K562 (cell line): ENCODE data around the gene OR4D2. TPM values are rescaled to one million over a fixed set of nuclear protein-coding genes. Genes with fewer than 3 reads are reported as not detected.

Source experiments
- ATAC-seq: fragments of 200-7000 bp; cut with Tn5 transposase; 3 replicates; pipeline ENCODE4 v1.9.1; 2020; ENCODE audit warnings: moderate library complexity
- BruUV-seq: library from RNA; stranded (reverse); fragments of 400-500 nt; replicated peaks from 2 replicates; lab custom pipeline; 2021; lab: Mats Ljungman, UMichigan
- CTCF ChIA-PET: fragments of 300-600 bp; formaldehyde crosslinking; extraction: SDS; loops from one replicate; lab custom pipeline; 2021; ENCODE audit warnings: low intra/inter-chr PET ratio; lab: Yijun Ruan, JAX
- POLR2A ChIA-PET: fragments of 300-600, 350-650 bp; sonication (Branson Sonifier 250); formaldehyde crosslinking; extraction: SDS; loops from one replicate; lab custom pipeline; 2021; ENCODE audit warnings: antibody characterized with exemption, inconsistent platforms; lab: Yijun Ruan, JAX
- DNase-seq, 4 experiments: peaks; one replicate each; pipeline versions ENCODE4 v3.0.0 to v3.0.0-alpha.2; 2011 to 2018; ENCODE audit warnings: low spot score in 3 of 4, mixed read lengths in 3 of 4; ENCODE audit errors: extremely low read depth in 1 of 4
- FAIRE-seq: peaks from 2 replicates; lab custom pipeline; 2011; peaks lifted over from hg19 to GRCh38; lab: Jason Lieb, UNC
- H2AFZ ChIP-seq: 2 replicates; pipeline ENCODE4 v1.6.0; 2011; ENCODE audit warnings: low read depth, low read length, control low read depth, inconsistent platforms
- H3K27ac ChIP-seq: fragments of 200-600 bp; 3 replicates; pipeline ENCODE4 v1.8.0; 2011; ENCODE audit warnings: low read depth, mild to moderate bottlenecking, control low read depth, inconsistent platforms, low read length, moderate library complexity, mixed read lengths; ENCODE audit errors: extremely low read depth
- H3K27me3 ChIP-seq, 2 experiments: fragments of 300-600 bp in 1 of 2; 2 replicates in 1 of 2; 3 replicates in 1 of 2; pipeline versions ENCODE4 v1.6.0 to v1.8.0; 2011; ENCODE audit warnings: inconsistent platforms in 2 of 2, low read length in 2 of 2, mild to moderate bottlenecking in 1 of 2, mixed read lengths in 1 of 2, moderate library complexity in 1 of 2; ENCODE audit not compliant: control insufficient read depth in 2 of 2, insufficient read depth in 2 of 2
- H3K36me3 ChIP-seq: fragments of 300-600 bp; 3 replicates; pipeline ENCODE4 v1.8.0; 2011; ENCODE audit warnings: mild to moderate bottlenecking, low read length, inconsistent platforms; ENCODE audit not compliant: control insufficient read depth, insufficient read depth
- H3K4me1 ChIP-seq, 2 experiments: fragments of 200-600 bp in 1 of 2; replicated peaks in 1 of 2; 2 replicates in 1 of 2; 3 replicates in 1 of 2; pipeline versions ENCODE4 v1.5.1 to v1.8.0; 2011; ENCODE audit warnings: inconsistent platforms in 2 of 2, low read length in 2 of 2, mild to moderate bottlenecking in 1 of 2, mixed read lengths in 1 of 2, moderate library complexity in 1 of 2; ENCODE audit not compliant: control insufficient read depth in 2 of 2, insufficient read depth in 2 of 2
- H3K4me2 ChIP-seq: 2 replicates; pipeline ENCODE4 v1.6.1; 2011; ENCODE audit warnings: low read length, control low read depth, inconsistent platforms, mixed read lengths; ENCODE audit not compliant: insufficient read depth
- H3K4me3 ChIP-seq: fragments of 200-600 bp; sonication (generic), shearing (Covaris generic); 2 replicates; pipeline ENCODE4 v1.5.1; 2016; ENCODE audit warnings: control low read depth, inconsistent platforms
- H3K79me2 ChIP-seq: fragments of 200-600 bp; 3 replicates; pipeline ENCODE4 v1.8.0; 2011; ENCODE audit warnings: low read length, inconsistent platforms; ENCODE audit not compliant: control insufficient read depth, insufficient read depth
- H3K9ac ChIP-seq, 2 experiments: 2 replicates each; pipeline versions ENCODE4 v1.6.0 to v1.6.1; 2011; ENCODE audit warnings: low read depth in 2 of 2, low read length in 2 of 2, control low read depth in 1 of 2, inconsistent platforms in 1 of 2, mild to moderate bottlenecking in 1 of 2, mixed read lengths in 1 of 2; ENCODE audit not compliant: insufficient read depth in 1 of 2
- H3K9me1 ChIP-seq: one replicate; pipeline ENCODE4 v1.6.0; 2011; ENCODE audit warnings: inconsistent platforms, mild to moderate bottlenecking, low read length, moderate library complexity; ENCODE audit not compliant: control insufficient read depth, insufficient read depth
- H3K9me3 ChIP-seq: replicated peaks from 2 replicates; pipeline ENCODE4 v1.5.1; 2011; ENCODE audit warnings: low read depth, low read length, inconsistent platforms; ENCODE audit not compliant: control insufficient read depth, insufficient read depth
- H4K20me1 ChIP-seq: replicated peaks from 2 replicates; pipeline ENCODE4 v1.6.1; 2011; ENCODE audit warnings: low read length, inconsistent platforms, mixed read lengths; ENCODE audit not compliant: control insufficient read depth, insufficient read depth
- ARNT ChIP-seq, 2 experiments: fragments of 450-650 bp; IDR thresholded peaks; 2 replicates each; pipeline ENCODE4 v1.6.1; 2016; ENCODE audit warnings: mild to moderate bottlenecking in 1 of 2
- MCM7 ChIP-seq, 2 experiments: fragments of 450-650 bp; IDR thresholded peaks; 2 replicates each; pipeline ENCODE4 v1.6.1; 2016 to 2018
- RBM17 ChIP-seq: fragments of 200-400 bp; formaldehyde crosslinking; IDR thresholded peaks from 2 replicates; pipeline ENCODE4 v1.6.1; 2017; ENCODE audit warnings: low read depth, mild to moderate bottlenecking, low read length, borderline replicate concordance
- ZNF224 ChIP-seq: sonication (generic); formaldehyde crosslinking; IDR thresholded peaks from 2 replicates; pipeline ENCODE4 v1.8.0; 2022; ENCODE audit warnings: mild to moderate bottlenecking, missing genetic modification reagents
- ZNF696 ChIP-seq: fragments of 250-450 bp; sonication (Bioruptor Pico); conservative IDR thresholded peaks from 2 replicates; pipeline ENCODE4 v1.4.0; 2020; ENCODE audit warnings: mild to moderate bottlenecking, moderate library complexity
- WGBS: fragments of 100-300 bp; shearing (Covaris generic); methylation state at CpG from one replicate; pipeline ENCODE4 v1.1.6; 2016; ENCODE audit warnings: low coverage, mixed read lengths; ENCODE audit not compliant: insufficient coverage; ENCODE audit errors: missing lambda C conversion rate; 5-methylcytosine and 5-hydroxymethylcytosine counted together
- in situ Hi-C: fragments of 300-500 bp; cut with MboI; formaldehyde crosslinking; loops from 4 replicates; pipeline ENCODE4 v1.15.0; 2018; ENCODE audit warnings: inconsistent platforms, mixed read lengths
- intact Hi-C: fragments of 100-400 bp; cut with micrococcal nuclease; formaldehyde crosslinking; loops from 2 replicates; pipeline ENCODE4 v1.14.2; 2022
- polyA plus RNA-seq, 8 experiments: library from polyadenylated mRNA; depleted of rRNA in 4 of 8; stranded (reverse) in 5 of 8; unstranded in 3 of 8; fragments of >200 nt; fragmentation: Nextera tagmentation in 2 of 8; fragmentation: Illumina TruSeq in 1 of 8; extraction: Ambion mirVana in 2 of 8; extraction: Trizol in 1 of 8; gene quantifications; 2 replicates each; pipeline versions ENCODE4 v1.2.1 to v1.2.3, GENCODE V29; 2011 to 2014; ENCODE audit warnings: inconsistent platforms in 1 of 8, missing spikeins in 1 of 8
- total RNA-seq, 7 experiments: library from RNA; depleted of rRNA in 6 of 7; stranded (reverse); fragments of >200 nt in 6 of 7; fragmentation: Illumina TruSeq in 2 of 7; extraction: Trizol in 2 of 7; gene quantifications; 2 replicates each; pipeline versions ENCODE4 v1.2.1 to v1.2.3, GENCODE V29; 2011 to 2021; ENCODE audit warnings: low replicate concordance in 1 of 7
- TF ChIP-seq, protein P1 (sequence below): sonication (generic); formaldehyde crosslinking; IDR thresholded peaks from 2 replicates; pipeline ENCODE4 v1.8.1; 2023; ENCODE audit warnings: mild to moderate bottlenecking, missing genetic modification reagents, moderate library complexity
- TF ChIP-seq, protein P2 (sequence below), 2 experiments: fragments of 450-650 bp; IDR thresholded peaks; 2 replicates each; pipeline ENCODE4 v1.6.1; 2016; ENCODE audit warnings: mild to moderate bottlenecking in 2 of 2, borderline replicate concordance in 1 of 2, low read depth in 1 of 2, moderate library complexity in 1 of 2

Gene OR4D2
- total and polyA plus RNA-seq, 9 of the 15 experiments (the other 6 are each of a cell fraction or from before 2014, with no cell fraction given): not detected

DNA sequence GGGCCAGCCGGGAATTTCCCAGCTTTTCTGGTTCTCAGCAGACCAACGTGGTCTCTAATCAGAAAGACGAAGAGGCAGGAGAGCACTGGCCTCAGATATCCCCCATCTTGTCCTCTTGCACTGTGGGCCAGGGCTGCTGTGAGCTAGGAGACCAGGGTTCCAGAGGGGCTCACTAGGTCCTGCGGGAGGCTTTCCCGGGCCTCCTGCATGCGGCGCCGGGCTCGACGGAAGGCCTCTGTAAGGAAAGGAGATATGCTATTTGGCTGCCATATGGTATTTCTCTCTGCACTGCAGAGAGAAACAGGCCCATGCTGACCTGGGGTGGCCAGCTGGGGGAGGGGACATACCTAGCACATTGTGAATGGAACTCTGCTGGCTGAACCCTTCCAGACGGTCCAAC is 39.2 kb downstream of the OR4D2 start:
- FAIRE-seq: no peak
- CTCF ChIA-PET: no interaction called here
- intact Hi-C loops: no loop called here

DNA sequence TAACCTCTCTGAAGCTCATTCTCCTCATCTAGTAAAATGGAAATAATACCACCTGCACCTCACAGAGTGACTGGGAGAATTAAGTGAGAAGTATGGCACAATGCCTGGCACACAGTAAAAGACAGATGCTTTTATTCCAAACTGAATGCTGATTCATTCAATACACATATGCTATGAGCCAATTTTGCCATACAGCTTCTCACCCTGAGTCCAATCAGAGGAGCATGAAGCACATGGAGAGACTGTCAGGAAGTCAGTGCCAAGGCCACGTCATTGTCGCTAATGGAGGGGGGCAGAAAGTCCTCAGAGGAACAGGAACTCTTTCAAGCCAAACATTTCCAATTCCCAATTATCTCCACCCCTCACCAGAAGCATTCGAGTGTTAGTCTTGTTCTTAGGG is 40.7 kb downstream of the OR4D2 start:
- no peak overlapping the region for H2AFZ ChIP-seq
- H3K9ac ChIP-seq: no peak overlapping the region
- H3K36me3 ChIP-seq: peaks cover 46% of the 10 kb centered on the region; the same call in 2 of the 3 replicates
- in situ Hi-C loops (no loop called here), intact Hi-C loops (no loop called here)
- CTCF ChIA-PET: no interaction called here
- ATAC-seq (no peak), DNase-seq (no peak), FAIRE-seq (no peak)
- H3K27me3 ChIP-seq: no peaks in the 10 kb centered on the region
- POLR2A ChIA-PET: no interaction called here
- no peak overlapping the region for H3K27ac ChIP-seq
- H3K4me1 ChIP-seq: no peaks in the 10 kb centered on the region
- WGBS: 83% methylated on average over 3 of the region's 3 CpGs
- H3K9me3 ChIP-seq: no peaks in the 10 kb centered on the region
- H3K9me1 ChIP-seq: no peaks in the 10 kb centered on the region
- no peaks in the 10 kb centered on the region for H3K79me2 ChIP-seq
- H4K20me1 ChIP-seq: no peaks in the 10 kb centered on the region
- H3K4me3 ChIP-seq: no peak overlapping the region
- H3K4me2 ChIP-seq: no peak overlapping the region
- no TSS peak for BruUV-seq
- no peak for TF ChIP-seq ZNF224 (CRISPR knock-in tag)
- no peak for TF ChIP-seq MCM7 (IDR thresholded peaks at IDR 0.05)
- TF ChIP-seq, protein P1, sequence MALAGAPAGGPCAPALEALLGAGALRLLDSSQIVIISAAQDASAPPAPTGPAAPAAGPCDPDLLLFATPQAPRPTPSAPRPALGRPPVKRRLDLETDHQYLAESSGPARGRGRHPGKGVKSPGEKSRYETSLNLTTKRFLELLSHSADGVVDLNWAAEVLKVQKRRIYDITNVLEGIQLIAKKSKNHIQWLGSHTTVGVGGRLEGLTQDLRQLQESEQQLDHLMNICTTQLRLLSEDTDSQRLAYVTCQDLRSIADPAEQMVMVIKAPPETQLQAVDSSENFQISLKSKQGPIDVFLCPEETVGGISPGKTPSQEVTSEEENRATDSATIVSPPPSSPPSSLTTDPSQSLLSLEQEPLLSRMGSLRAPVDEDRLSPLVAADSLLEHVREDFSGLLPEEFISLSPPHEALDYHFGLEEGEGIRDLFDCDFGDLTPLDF (CRISPR knock-in tag): no peak
- TF ChIP-seq, protein P2, sequence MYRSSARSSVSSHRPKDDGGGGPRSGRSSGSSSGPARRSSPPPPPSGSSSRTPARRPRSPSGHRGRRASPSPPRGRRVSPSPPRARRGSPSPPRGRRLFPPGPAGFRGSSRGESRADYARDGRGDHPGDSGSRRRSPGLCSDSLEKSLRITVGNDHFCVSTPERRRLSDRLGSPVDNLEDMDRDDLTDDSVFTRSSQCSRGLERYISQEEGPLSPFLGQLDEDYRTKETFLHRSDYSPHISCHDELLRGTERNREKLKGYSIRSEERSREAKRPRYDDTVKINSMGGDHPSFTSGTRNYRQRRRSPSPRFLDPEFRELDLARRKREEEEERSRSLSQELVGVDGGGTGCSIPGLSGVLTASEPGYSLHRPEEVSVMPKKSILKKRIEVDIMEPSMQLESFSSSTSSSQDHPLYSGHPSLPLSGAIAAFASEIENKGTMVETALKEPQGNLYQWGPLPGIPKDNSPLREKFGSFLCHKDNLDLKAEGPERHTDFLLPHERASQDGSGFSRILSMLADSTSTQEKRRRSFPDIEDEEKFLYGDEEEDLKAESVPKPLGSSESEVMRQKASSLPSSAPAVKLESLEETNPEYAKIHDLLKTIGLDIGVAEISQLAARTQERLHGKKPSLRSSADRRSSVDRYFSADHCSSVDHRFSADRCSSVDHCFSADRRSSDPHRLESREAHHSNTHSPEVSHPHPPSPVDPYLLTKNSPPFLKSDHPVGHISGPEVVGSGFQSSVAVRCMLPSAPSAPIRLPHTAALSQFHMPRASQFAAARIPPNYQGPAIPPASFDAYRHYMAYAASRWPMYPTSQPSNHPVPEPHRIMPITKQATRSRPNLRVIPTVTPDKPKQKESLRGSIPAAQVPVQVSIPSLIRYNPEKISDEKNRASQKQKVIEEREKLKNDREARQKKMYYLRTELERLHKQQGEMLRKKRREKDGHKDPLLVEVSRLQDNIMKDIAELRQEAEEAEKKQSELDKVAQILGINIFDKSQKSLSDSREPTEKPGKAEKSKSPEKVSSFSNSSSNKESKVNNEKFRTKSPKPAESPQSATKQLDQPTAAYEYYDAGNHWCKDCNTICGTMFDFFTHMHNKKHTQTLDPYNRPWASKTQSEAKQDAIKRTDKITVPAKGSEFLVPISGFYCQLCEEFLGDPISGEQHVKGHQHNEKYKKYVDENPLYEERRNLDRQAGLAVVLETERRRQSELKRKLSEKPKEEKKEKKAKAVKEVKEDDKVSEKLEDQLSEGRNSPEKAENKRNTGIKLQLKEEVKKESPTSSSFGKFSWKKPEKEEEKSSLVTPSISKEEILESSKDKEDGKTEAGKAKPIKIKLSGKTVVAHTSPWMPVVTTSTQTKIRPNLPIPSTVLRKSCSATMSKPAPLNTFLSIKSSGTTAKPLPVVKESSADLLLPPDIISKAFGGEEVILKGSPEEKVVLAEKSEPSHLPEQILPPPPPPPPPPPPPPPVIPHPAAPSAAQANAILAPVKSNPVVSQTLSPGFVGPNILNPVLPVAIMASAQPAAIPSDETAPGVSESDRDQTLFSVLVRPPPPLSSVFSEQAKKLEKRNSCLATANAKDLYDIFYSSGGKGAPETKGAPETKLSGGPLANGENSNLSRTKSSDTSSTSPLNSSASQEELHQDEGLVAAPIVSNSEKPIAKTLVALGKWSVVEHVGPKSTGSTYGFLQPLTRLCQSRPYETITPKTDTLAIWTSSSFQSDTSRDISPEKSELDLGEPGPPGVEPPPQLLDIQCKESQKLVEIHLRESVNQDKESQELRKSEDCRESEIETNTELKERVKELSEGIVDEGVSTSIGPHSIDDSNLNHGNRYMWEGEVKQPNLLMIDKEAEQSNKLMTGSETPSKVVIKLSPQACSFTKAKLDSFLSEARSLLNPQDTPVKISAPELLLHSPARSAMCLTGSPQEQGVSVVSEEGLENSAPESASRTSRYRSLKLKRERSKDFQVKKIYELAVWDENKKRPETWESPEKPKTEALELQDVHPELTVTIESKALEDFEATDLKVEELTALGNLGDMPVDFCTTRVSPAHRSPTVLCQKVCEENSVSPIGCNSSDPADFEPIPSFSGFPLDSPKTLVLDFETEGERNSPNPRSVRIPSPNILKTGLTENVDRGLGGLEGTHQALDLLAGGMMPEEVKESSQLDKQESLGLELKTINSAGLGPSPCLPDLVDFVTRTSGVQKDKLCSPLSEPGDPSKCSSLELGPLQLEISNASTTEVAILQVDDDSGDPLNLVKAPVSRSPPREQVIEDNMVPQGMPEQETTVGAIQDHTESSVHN (IDR thresholded peaks at IDR 0.05; ENCODE audit: borderline replicate concordance in 1 of 2, low read depth in 1 of 2): no peak
- no peak for TF ChIP-seq ZNF696
- no peak for TF ChIP-seq RBM17

More for the DNA sequence above, 39.2 kb downstream of the OR4D2 start:
- H3K4me3 ChIP-seq: no peak overlapping the region
- H3K4me2 ChIP-seq: no peak overlapping the region
- H3K36me3 ChIP-seq: peaks cover 37% of the 10 kb centered on the region; the same call in 2 of the 3 replicates
- H3K9me3 ChIP-seq: no peaks in the 10 kb centered on the region
- no TSS peak for BruUV-seq
- in situ Hi-C loops: no loop called here
- H3K79me2 ChIP-seq: no peaks in the 10 kb centered on the region
- 85% methylated on average over 11 of the region's 11 CpGs for WGBS
- no peak overlapping the region for H3K9ac ChIP-seq
- no peak overlapping the region for H2AFZ ChIP-seq
- no peak overlapping the region for H3K27ac ChIP-seq
- no peaks in the 10 kb centered on the region for H4K20me1 ChIP-seq
- ATAC-seq: no peak
- POLR2A ChIA-PET: interaction anchor here (1.2 kb wide), 1 partner anchor 9 kb away, joined by 3 read pairs; no protein-coding TSS in a partner anchor
- no peak for DNase-seq
- no peak for TF ChIP-seq ARNT (IDR thresholded peaks at IDR 0.05)
- H3K27me3 ChIP-seq: no peaks in the 10 kb centered on the region
- no peaks in the 10 kb centered on the region for H3K4me1 ChIP-seq
- no peaks in the 10 kb centered on the region for H3K9me1 ChIP-seq
